Osteocyte (in vitro differentiated cells): ENCODE data around the gene FGF6. TPM values are rescaled to one million over a fixed set of nuclear protein-coding genes. Genes with fewer than 3 reads are reported as not detected.
"Not testable (repeated sequence)": the region's sequence is repeated elsewhere in the genome, so short reads cannot be mapped to it uniquely, and the experiment has no call there.

Experiments
- DNase-seq: peaks from one replicate; pipeline ENCODE4 v3.0.0; 2021; ENCODE audit warnings: mixed read lengths; ENCODE audit not compliant: unreplicated experiment; ENCODE audit errors: extremely low spot score
- H3K27ac Mint-ChIP-seq: one replicate; pipeline ENCODE4 v1.8.0; 2021; ENCODE audit warnings: mild to moderate bottlenecking, mixed read lengths; ENCODE audit not compliant: unreplicated experiment
- H3K27me3 Mint-ChIP-seq: one replicate; pipeline ENCODE4 v1.8.0; 2021; ENCODE audit warnings: mixed read lengths; ENCODE audit not compliant: unreplicated experiment
- H3K36me3 Mint-ChIP-seq: one replicate; pipeline ENCODE4 v1.8.0; 2021; ENCODE audit warnings: mixed read lengths; ENCODE audit not compliant: unreplicated experiment
- H3K4me1 Mint-ChIP-seq: one replicate; pipeline ENCODE4 v1.8.0; 2021; ENCODE audit warnings: mixed read lengths; ENCODE audit not compliant: unreplicated experiment
- H3K4me3 Mint-ChIP-seq: one replicate; pipeline ENCODE4 v1.8.0; 2021; ENCODE audit warnings: mild to moderate bottlenecking, moderate library complexity, mixed read lengths; ENCODE audit not compliant: unreplicated experiment
- H3K9me3 Mint-ChIP-seq: one replicate; pipeline ENCODE4 v1.8.0; 2021; ENCODE audit warnings: mixed read lengths; ENCODE audit not compliant: unreplicated experiment
- total RNA-seq: library from RNA; stranded (reverse); gene quantifications from 2 replicates; pipeline ENCODE4 v1.2.1, GENCODE V29; 2021
- TF ChIP-seq, protein P1 (sequence below): fragments of 200-600 bp; sonication (generic); IDR thresholded peaks from 2 replicates; pipeline ENCODE4 v1.5.0; 2021; ENCODE audit warnings: antibody characterized with exemption, mild to moderate bottlenecking, moderate library complexity

The FGF6 gene
- total RNA-seq, 1 donor from 2014 or later, result not detected

DNA sequence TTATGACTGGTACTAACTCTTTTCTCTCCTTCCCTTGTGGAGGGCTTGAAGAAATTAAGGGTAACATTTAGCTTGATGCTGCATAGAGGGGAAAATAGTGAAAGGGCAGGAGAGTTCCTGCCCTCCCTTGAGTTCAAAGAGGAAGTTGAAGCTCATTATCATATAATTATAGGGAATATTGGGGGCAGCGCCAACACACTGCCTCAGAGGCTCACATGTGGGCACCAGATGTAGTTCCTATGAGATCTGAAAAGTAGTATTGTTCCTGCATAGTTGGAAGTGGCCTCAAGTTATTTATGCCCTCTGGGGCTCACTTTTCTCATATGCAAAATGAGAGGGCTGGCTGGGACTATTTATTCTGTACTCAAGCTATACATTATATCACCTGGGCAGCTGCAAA lies 33.1 kb downstream of the FGF6 start:
- H3K27ac Mint-ChIP-seq, result no peak overlapping the region
- TF ChIP-seq, protein P1, sequence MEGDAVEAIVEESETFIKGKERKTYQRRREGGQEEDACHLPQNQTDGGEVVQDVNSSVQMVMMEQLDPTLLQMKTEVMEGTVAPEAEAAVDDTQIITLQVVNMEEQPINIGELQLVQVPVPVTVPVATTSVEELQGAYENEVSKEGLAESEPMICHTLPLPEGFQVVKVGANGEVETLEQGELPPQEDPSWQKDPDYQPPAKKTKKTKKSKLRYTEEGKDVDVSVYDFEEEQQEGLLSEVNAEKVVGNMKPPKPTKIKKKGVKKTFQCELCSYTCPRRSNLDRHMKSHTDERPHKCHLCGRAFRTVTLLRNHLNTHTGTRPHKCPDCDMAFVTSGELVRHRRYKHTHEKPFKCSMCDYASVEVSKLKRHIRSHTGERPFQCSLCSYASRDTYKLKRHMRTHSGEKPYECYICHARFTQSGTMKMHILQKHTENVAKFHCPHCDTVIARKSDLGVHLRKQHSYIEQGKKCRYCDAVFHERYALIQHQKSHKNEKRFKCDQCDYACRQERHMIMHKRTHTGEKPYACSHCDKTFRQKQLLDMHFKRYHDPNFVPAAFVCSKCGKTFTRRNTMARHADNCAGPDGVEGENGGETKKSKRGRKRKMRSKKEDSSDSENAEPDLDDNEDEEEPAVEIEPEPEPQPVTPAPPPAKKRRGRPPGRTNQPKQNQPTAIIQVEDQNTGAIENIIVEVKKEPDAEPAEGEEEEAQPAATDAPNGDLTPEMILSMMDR, result no peak
- H3K9me3 Mint-ChIP-seq, result no peaks in the 10 kb centered on the region
- H3K4me3 Mint-ChIP-seq, result no peak overlapping the region
- H3K4me1 Mint-ChIP-seq, result no peaks in the 10 kb centered on the region
- DNase-seq, result no peak
- H3K27me3 Mint-ChIP-seq, result peaks cover 50% of the 10 kb centered on the region
- H3K36me3 Mint-ChIP-seq, result no peaks in the 10 kb centered on the region

DNA sequence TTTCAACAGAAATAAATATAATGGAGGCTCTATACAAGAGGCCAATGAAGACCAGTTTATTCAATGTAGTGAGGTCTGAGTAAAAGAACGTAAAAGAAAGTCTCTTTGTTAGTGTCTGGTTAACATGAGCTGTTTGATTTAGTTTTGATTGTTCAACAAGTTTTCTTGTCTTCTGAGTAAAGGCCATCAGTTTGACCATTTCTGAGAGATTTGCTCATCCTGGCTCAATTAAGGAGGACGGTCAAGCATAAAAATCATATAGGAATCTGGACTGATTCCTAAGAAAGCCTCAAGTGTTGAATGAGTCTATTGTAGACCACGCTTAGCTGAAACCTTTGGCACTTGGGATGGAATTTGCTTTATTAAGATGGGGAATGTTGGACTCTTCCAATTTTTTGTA lies 33.6 kb downstream of the FGF6 start:
- H3K36me3 Mint-ChIP-seq, result no peaks in the 10 kb centered on the region
- no peaks in the 10 kb centered on the region for H3K4me1 Mint-ChIP-seq
- DNase-seq, result no peak
- no peak overlapping the region for H3K4me3 Mint-ChIP-seq
- TF ChIP-seq, protein P1, result no peak
- peaks cover 48% of the 10 kb centered on the region for H3K27me3 Mint-ChIP-seq
- H3K9me3 Mint-ChIP-seq, result no peaks in the 10 kb centered on the region
- no peak overlapping the region for H3K27ac Mint-ChIP-seq

DNA sequence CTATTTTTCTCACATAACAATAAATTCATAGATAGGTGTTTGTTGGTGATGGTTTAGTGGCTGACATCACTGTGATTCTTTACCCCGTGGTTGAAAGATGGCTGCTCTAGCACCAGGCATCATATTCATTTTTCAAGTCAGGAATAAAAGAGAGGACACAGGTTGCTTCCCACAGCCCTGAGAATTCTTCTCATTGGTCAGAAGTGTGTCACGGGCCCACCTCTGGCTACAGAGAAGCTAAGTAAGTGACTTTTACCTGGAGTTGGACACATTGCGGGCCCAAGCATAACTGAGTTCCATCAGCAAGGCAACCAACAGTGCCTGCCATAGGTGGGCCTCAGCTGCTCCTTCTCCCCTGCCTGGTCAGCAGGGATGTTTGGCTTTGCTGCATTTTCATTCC lies 38.5 kb downstream of the FGF6 start:
- Mint-ChIP-seq H3K9me3 (no peaks in the 10 kb centered on the region), H3K4me3 (no peak overlapping the region), H3K4me1 (no peaks in the 10 kb centered on the region), H3K27me3 (peaks cover 23% of the 10 kb centered on the region), H3K36me3 (no peaks in the 10 kb centered on the region), H3K27ac (no peak overlapping the region)
- DNase-seq, result no peak
- TF ChIP-seq, protein P1, result no peak

DNA sequence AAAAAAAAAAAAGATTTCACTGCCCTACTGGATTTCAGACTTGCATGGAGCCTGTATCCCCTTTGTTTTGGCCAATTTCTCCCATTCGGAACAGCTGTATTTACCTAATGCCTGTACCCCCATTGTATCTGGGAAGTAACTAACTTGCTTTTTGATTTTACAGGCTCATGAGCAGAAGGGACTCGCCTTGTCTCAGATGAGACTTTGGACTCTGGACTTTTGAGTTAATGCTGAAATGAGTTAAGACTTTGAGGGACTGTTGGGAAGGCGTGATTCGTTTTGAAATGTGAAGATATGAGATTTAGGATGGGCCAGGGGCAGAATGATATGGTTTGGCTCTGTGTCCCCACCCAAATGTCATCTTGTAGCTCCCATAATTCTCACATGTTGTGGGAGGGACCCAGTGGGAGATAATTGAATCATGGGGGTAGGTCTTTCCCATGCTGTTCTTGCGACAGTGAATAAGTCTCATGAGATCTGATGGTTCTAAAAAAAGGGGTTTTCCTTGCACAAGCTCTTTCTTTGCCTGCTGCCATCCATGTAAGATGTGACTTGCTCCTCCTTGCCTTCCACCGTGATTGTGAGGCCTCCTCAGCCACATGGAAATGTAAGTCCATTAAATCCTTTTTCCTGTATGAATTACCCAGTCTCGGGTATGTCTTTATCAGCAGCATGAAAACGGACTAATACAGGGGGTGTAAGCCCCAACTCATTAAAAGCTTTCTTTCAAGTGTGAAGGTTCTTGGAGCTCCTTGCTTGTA lies 40.6 kb downstream of the FGF6 start:
- not testable (repeated sequence) for DNase-seq, H3K36me3 Mint-ChIP-seq, H3K4me1 Mint-ChIP-seq, H3K4me3 Mint-ChIP-seq, H3K27ac Mint-ChIP-seq, H3K9me3 Mint-ChIP-seq
- peaks cover 19% of the 10 kb centered on the region for H3K27me3 Mint-ChIP-seq

DNA sequence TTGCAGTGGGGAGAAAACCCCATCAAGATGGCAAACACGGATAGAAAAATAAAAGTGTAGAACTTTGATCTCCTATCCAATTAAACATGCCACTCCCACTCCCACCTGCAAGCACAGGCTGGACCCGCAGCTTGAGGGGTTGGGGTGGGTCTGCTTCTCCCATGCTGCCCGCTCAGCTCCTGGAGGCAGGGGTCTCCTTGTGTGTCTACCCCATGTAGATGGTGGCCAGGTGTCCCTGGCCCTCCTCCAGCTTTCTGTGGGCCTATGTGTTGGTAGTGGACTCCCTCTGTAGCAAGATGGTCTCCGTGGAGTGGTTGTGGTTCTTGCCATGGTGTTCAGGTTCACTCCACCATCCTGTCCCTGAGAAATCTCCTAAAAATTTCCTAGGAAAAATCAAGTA lies 42.6 kb downstream of the FGF6 start:
- Mint-ChIP-seq H3K27ac (no peak overlapping the region), H3K4me1 (no peaks in the 10 kb centered on the region), H3K36me3 (no peaks in the 10 kb centered on the region), H3K9me3 (no peaks in the 10 kb centered on the region), H3K27me3 (peaks cover 20% of the 10 kb centered on the region), H3K4me3 (no peak overlapping the region)
- TF ChIP-seq, protein P1, result no peak
- no peak for DNase-seq
